Stomach smooth muscle (tissue), 2 donors: ENCODE results near the gene FNDC3B.
A peak's percentile ranks its signal among the peaks of the same experiment; 100 is the strongest.

Experiments used
- H3K27ac ChIP-seq: one replicate; pipeline ENCODE4 v1.7.0; 2013; ENCODE audit warnings: mild to moderate bottlenecking, low read length, inconsistent platforms
- H3K27me3 ChIP-seq, 2 donors: one replicate each; pipeline ENCODE4 v1.7.0; 2013; ENCODE audit warnings: low read length in 2 of 2; ENCODE audit not compliant: insufficient read depth in 2 of 2, control insufficient read depth in 1 of 2
- H3K36me3 ChIP-seq, 2 donors: one replicate each; pipeline ENCODE4 v1.7.0; 2013; ENCODE audit warnings: low read length in 2 of 2; ENCODE audit not compliant: control insufficient read depth in 2 of 2, insufficient read depth in 2 of 2
- H3K4me1 ChIP-seq: one replicate; pipeline ENCODE4 v1.7.0; 2013; ENCODE audit warnings: low read length; ENCODE audit not compliant: control insufficient read depth, insufficient read depth
- H3K4me3 ChIP-seq, 2 donors: one replicate each; pipeline ENCODE4 v1.7.0; 2013; ENCODE audit warnings: low read length in 2 of 2
- H3K9ac ChIP-seq, 2 donors: one replicate each; pipeline ENCODE4 v1.7.0; 2013; ENCODE audit warnings: low read length in 2 of 2, mild to moderate bottlenecking in 1 of 2
- H3K9me3 ChIP-seq, 2 donors: one replicate each; pipeline ENCODE4 v1.7.0; 2013; ENCODE audit warnings: low read length in 2 of 2; ENCODE audit not compliant: control insufficient read depth in 2 of 2
- donor health status: healthy.
- donor health status: Pancreatic carcinoma.

Gene FNDC3B

DNA sequence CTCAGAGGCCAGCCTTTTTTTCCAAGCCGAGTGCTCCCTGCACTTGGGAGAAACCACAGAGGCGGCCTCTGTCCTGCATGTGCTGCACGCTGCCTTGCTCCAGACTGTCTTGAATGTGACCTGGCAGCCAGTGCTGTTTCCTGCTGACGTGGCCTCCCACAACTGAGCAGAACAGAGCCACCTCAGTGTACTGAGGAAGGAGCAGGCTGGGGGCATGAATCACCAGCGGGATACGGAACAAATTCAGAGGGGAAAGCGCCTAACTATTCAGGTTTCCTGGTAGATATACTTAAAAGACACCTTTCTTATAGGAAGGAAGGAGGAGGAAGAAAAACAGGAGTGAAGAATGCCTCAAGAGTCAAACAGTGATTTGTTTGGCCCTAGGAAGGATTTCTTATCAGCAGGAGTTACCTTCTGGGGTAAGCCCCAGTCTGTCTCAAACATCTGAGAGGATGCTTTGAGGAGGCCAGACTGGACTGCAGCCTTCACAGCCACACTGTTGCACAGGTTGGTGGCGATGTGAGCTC lies 114.0 kb downstream of the FNDC3B start:
- H3K36me3 ChIP-seq, result no peaks in the 10 kb centered on the region
- peak overlapping the region in 1 of 2 donors; percentile 44 for H3K4me3 ChIP-seq
- peak overlapping the region; percentile 75 for H3K27ac ChIP-seq
- peak overlapping the region; percentile 23 to 77 for H3K9ac ChIP-seq
- H3K4me1 ChIP-seq, result peaks cover 29% of the 10 kb centered on the region
- H3K27me3 ChIP-seq, result no peaks in the 10 kb centered on the region
- no peaks in the 10 kb centered on the region for H3K9me3 ChIP-seq

DNA sequence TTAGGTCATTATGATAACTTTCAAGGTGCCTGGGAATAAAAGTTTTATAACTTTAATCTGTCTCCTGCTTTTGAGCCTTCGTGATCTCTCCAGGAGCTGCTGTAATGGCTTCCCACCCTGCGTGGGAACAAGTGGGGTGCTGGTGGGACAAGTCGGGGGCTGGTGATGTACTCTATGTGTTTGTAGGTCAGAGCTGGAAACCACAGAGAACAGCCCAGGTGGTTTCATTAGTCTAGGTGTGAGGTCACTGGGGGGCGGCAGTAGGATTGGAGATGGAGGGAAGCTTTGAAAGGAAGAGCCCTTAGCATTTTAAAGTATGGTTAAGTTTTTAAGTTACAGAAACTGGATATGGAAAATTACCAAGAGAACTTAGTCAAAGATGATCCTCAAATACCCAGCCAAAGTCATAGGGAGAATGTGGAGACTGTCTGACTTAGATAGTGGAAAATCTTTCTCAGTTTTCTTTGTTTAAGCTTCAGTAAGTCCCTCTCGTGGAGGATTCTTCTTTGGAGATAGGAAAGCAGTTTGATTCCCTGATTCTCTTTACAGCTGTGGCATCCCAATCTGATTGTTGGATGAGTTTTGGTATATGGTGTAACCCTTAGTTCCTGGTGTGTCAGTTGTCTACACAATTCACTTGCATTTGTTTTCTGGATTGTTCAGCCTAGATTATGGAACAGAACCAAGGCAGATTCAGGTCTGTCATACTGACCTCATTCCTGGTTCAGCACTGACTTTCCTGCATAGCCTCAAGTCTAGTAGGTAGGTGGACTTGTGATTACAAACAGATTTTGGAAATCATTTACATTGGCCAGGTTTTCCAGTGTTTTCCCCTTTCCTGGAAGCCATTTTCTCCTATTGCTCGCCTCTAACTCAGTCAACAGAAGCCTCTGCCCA lies 115.6 kb downstream of the FNDC3B start:
- Histone ChIP-seq H3K36me3 (no peaks in the 10 kb centered on the region), H3K4me3 (no peak overlapping the region), H3K27ac (no peak overlapping the region), H3K9me3 (no peaks in the 10 kb centered on the region), H3K4me1 (peaks cover 29% of the 10 kb centered on the region), H3K9ac (no peak overlapping the region), H3K27me3 (no peaks in the 10 kb centered on the region)

DNA sequence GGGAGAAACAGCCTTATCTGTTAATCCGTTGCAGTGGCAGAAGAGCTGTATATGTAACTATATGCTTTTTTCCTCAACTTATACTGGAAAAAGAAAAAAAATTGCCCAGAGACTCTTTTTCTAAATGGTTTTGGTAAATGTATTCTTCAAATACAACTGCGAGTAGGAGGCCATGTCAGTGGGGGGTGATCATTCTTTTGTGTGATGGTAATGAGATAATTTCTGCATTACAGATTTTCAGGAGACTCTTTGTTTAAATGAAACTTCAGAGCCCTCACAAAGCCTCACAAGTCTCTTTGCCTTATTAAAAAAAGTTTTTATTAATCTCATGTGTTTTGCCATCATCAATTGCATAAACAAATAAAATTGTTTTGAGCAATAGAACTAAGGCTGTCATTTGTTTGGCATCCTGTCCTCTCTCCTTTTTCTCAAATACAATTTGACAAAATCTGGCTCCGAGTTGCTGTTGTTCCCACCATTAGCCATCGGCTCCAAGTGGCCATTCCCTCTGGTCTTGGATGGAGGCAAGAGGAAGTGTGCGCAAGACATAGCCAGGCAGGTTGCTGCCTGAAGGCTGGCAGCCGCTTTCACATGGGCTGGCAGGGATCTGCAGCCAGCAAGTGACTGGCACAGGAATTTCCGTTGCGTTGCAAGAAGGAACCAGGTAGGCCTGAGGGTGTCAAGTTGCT lies 116.7 kb downstream of the FNDC3B start:
- Histone ChIP-seq H3K4me3 (no peak overlapping the region), H3K9me3 (no peaks in the 10 kb centered on the region), H3K4me1 (peaks cover 29% of the 10 kb centered on the region), H3K36me3 (no peaks in the 10 kb centered on the region), H3K27me3 (no peaks in the 10 kb centered on the region), H3K9ac (no peak overlapping the region), H3K27ac (no peak overlapping the region)

GRCh38 chr3:172156586-172156955 lies 117.2 kb downstream of the FNDC3B start:
- Histone ChIP-seq H3K4me1 (peaks cover 28% of the 10 kb centered on the region), H3K27me3 (no peaks in the 10 kb centered on the region), H3K9ac (no peak overlapping the region), H3K9me3 (no peaks in the 10 kb centered on the region), H3K4me3 (no peak overlapping the region), H3K36me3 (no peaks in the 10 kb centered on the region), H3K27ac (no peak overlapping the region)

GRCh38 chr3:172157564-172158258 lies 118.3 kb downstream of the FNDC3B start:
- no peaks in the 10 kb centered on the region for H3K27me3 ChIP-seq
- H3K9ac ChIP-seq, result no peak overlapping the region
- no peaks in the 10 kb centered on the region for H3K9me3 ChIP-seq
- no peak overlapping the region for H3K4me3 ChIP-seq
- H3K36me3 ChIP-seq, result no peaks in the 10 kb centered on the region
- no peak overlapping the region for H3K27ac ChIP-seq
- peaks cover 17% of the 10 kb centered on the region for H3K4me1 ChIP-seq

- peaks cover 7% of the 10 kb centered on the region for H3K4me1 ChIP-seq
- H3K27ac ChIP-seq, result no peak overlapping the region
- no peaks in the 10 kb centered on the region for H3K9me3 ChIP-seq
These were observed 119.4 kb downstream of the FNDC3B start for GRCh38 chr3:172158741-172159140.

GRCh38 chr3:172159376-172159775 lies 120.0 kb downstream of the FNDC3B start:
- H3K27ac ChIP-seq, result no peak overlapping the region
- no peaks in the 10 kb centered on the region for H3K9me3 ChIP-seq
- peaks cover 4% of the 10 kb centered on the region for H3K4me1 ChIP-seq
- no peaks in the 10 kb centered on the region for H3K36me3 ChIP-seq
- H3K4me3 ChIP-seq, result no peak overlapping the region
- H3K9ac ChIP-seq, result no peak overlapping the region
- no peaks in the 10 kb centered on the region for H3K27me3 ChIP-seq

More at GRCh38 chr3:172158741-172159140, 119.4 kb downstream of the FNDC3B start:
- Histone ChIP-seq H3K27me3 (no peaks in the 10 kb centered on the region), H3K4me3 (no peak overlapping the region), H3K9ac (no peak overlapping the region), H3K36me3 (no peaks in the 10 kb centered on the region)

GRCh38 chr3:172159962-172160538 lies 120.7 kb downstream of the FNDC3B start:
- no peak overlapping the region for H3K9ac ChIP-seq
- H3K4me3 ChIP-seq, result no peak overlapping the region
- no peaks in the 10 kb centered on the region for H3K36me3 ChIP-seq
- no peak overlapping the region for H3K27ac ChIP-seq
- no peaks in the 10 kb centered on the region for H3K27me3 ChIP-seq
- no peaks in the 10 kb centered on the region for H3K9me3 ChIP-seq
- peaks cover 4% of the 10 kb centered on the region for H3K4me1 ChIP-seq

GRCh38 chr3:172161133-172161789 lies 121.9 kb downstream of the FNDC3B start:
- H3K27ac ChIP-seq, result no peak overlapping the region
- H3K36me3 ChIP-seq, result no peaks in the 10 kb centered on the region
- peaks cover 2% of the 10 kb centered on the region for H3K4me1 ChIP-seq
- no peak overlapping the region for H3K9ac ChIP-seq
- no peak overlapping the region for H3K4me3 ChIP-seq
- no peaks in the 10 kb centered on the region for H3K9me3 ChIP-seq
- H3K27me3 ChIP-seq, result no peaks in the 10 kb centered on the region

DNA sequence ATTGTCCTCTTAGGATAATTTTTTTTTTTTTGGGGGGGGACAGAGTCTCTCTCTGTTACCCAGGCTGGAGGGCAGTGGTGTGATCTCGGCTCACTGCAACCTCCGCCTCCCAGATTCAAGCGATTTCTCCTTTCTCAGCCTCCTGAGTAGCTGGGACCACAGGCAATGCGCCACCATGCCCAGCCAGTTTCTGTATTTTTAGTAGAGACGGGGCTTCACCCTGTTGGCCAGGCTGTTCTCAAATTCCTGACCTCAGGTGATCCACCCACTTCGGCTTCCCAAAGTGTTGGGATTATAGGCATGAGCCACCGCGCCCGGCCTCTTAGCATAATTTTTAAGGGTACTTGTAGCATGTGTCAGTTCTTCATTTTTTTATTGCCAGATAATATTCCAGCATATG lies 122.6 kb downstream of the FNDC3B start:
- Histone ChIP-seq H3K9me3 (no peaks in the 10 kb centered on the region), H3K27ac (no peak overlapping the region), H3K9ac (no peak overlapping the region), H3K4me3 (no peak overlapping the region), H3K4me1 (no peaks in the 10 kb centered on the region), H3K36me3 (no peaks in the 10 kb centered on the region), H3K27me3 (no peaks in the 10 kb centered on the region)
